AG09309 (cell line): Measurements from ENCODE around the gene TRAPPC6A.

Source experiments
- DNase-seq: peaks from one replicate; pipeline ENCODE4 v3.0.0-alpha.2; 2010; ENCODE audit warnings: low read depth
- H3K4me3 ChIP-seq: 2 replicates; pipeline ENCODE4 v1.5.1; 2011; ENCODE audit warnings: mild to moderate bottlenecking, low read depth, low read length, moderate library complexity; ENCODE audit not compliant: control insufficient read depth
- CTCF ChIP-seq: IDR thresholded peaks from 2 replicates; pipeline ENCODE4 v1.5.1; 2011; ENCODE audit warnings: mild to moderate bottlenecking, low read depth, low read length, inconsistent platforms; ENCODE audit not compliant: insufficient read depth, control insufficient read depth; ENCODE audit errors: missing control alignments

Gene TRAPPC6A

GRCh38 chr19:45177817-45178261, at the start of gene TRAPPC6A:
TSS of gene TRAPPC6A (minus strand) at chr19:45178237. CDS start at chr19:45178218, 19 bp downstream.
- no peak for TF ChIP-seq CTCF
- peak; percentile 45 for DNase-seq
- H3K4me3 ChIP-seq, result peak within 1 kb of the TSS; percentile 84

- no peak overlapping the region for H3K4me3 ChIP-seq
- DNase-seq, result no peak
- TF ChIP-seq CTCF, result no peak
Measured at GRCh38 chr19:45224645-45225044, 46.6 kb upstream of the TRAPPC6A start.

GRCh38 chr19:45223879-45224278, 45.8 kb upstream of the TRAPPC6A start:
- TF ChIP-seq CTCF, result no peak
- H3K4me3 ChIP-seq, result no peak overlapping the region
- no peak for DNase-seq

GRCh38 chr19:45222724-45223123, 44.7 kb upstream of the TRAPPC6A start:
- TF ChIP-seq CTCF, result no peak
- DNase-seq, result no peak
- no peak overlapping the region for H3K4me3 ChIP-seq

- no peak for TF ChIP-seq CTCF
- H3K4me3 ChIP-seq, result no peak overlapping the region
- no peak for DNase-seq
Measured at GRCh38 chr19:45218911-45219743, 41.1 kb upstream of the TRAPPC6A start.

- DNase-seq, result no peak
- no peak overlapping the region for H3K4me3 ChIP-seq
- no peak for TF ChIP-seq CTCF
Measured at GRCh38 chr19:45218426-45218825, 40.4 kb upstream of the TRAPPC6A start.
